ENCODE measurements around the gene SH3D19. TPM values are rescaled to one million over a fixed set of nuclear protein-coding genes. Genes with fewer than 3 reads are reported as not detected.
A peak's percentile ranks its signal among the peaks of the same experiment; 100 is the strongest.

SH3D19 gene
- total RNA-seq, 1 experiment from 2014 or later = 19.3 TPM

DNA sequence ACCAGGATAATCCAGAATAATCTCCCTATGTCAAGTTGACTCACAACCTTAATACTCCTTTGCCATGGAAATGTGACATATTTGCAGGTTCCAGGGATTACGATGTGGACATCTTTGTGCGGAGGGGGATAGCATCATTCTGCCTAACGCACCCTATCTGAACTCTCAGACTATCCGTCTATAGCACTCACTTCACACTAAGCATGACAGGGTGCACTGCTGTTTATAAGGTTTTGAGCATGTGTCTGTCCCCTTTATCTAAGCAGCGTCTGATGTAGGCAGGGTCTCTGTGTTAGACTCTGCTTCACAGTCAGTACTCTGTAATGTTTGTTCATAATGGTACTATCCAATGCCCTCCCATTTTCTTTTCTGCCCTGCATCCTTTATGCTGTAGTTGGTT, 91.8 kb downstream of the SH3D19 start:
- DNase-seq (ENCODE audit: extremely low read depth, low read depth) = no peak

DNA sequence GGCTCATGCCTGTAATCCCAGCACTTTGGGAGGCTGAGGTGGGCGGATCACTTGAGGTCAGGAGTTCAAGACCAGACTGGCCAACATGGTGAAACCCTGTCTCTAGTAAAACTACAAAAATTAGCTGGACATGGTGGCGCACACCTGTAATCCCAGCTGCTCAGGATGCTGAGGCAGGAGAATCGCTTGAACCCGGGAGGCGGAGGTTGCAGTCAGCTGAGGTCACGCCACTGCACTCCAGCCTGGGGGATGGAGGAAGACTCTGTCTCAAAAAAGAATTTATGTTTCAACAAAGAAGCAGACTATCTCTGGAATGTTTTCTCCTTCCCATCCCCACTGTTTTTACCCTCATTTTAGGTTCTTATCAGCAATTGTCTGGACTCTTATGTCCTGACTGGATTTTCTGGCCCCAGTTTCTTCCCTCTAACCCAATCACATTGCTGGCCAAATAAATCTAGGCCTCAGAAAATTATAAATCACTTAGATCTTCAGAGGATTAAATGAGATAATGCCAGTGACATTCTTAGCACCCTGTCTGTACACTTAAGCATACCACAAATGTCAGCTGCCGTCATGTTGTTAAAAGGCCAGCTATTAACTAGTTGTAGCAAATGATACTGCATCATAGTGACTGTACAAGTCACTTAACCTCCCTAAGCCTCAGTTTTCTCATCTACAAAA, 93.3 kb downstream of the SH3D19 start:
- no peak for DNase-seq (ENCODE audit: extremely low read depth, low read depth)

DNA sequence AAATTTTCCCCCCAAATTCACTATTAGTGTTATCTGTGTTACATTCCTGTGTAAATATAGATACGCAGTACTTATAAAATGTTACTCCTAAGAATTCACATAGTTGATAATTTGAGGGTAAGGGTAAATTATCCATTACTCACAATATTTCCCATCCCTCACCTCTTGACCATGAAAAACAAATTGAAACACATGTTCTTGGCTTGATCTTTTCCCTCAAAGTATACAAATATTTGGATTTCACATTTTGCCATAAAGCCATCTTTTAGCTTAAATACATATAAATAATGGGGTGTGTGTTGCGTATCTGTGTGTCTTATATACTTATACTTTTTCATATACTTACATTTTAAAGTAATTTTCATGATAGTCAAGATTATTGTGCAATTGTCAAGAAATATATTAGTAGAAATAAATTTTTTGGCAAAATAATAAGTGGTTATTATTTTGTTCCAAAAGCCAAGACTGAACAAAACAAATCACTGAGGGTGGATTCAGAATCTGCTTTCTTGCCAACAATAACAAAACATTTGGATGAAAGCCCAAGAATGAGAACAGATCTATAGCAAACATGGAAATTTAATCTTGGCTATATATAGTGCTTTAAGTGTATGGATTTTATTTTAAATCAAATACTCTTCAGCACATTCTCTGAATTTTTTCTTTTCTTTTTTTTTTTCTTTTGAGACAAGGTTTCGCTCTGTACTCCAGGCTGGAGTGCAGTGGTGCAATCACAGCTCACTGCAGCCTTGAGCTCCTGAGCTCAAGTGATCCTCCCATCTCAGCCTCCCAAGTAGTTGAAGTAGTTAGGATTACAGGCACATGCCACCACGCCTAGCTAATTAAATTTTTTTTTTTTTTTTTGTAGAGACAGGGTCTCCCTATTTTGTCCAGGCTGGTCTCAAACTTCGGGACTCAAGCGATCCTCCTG, 97.0 kb downstream of the SH3D19 start:
- DNase-seq (ENCODE audit: extremely low read depth, low read depth) = no peak

DNA sequence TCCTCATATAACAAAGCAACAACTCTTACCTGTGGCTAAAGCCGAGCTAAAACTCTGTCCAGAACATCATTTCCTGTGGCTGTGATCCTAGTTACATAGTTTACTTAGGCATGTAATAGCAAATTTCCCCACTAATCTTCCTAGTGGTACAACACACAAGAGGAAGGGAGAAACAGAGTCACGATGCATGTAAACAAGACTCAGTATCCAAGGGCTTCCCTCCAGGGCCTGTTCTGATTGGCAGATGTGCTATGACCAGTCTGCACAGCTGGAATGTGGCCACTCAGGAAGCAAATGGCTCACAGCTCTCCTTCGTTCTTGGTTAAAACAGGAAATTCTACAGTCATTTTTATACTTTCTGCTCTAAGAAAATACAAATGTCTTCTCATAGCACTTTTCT, 97.7 kb downstream of the SH3D19 start:
- peak; percentile 15 for DNase-seq (ENCODE audit: extremely low read depth, low read depth)

DNA sequence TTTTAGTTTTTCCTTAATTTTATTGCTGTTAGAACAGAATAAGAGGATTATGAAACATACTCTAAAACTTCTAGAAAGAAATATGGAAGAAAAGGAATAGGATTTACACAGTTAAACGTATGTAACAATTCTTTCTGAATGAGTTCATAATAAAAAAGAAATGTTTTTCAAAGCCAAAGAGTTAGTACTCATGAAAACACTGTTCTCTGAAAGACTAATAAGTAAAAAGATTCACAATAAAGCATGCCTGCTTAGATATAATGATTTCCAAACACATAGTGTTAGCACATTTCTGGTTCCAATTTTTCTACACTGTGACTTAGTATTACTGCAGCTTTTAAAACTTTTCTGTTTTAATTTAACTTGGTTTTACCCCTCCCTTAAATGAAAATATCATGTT, 98.2 kb downstream of the SH3D19 start:
- no peak for DNase-seq (ENCODE audit: extremely low read depth, low read depth)

DNA sequence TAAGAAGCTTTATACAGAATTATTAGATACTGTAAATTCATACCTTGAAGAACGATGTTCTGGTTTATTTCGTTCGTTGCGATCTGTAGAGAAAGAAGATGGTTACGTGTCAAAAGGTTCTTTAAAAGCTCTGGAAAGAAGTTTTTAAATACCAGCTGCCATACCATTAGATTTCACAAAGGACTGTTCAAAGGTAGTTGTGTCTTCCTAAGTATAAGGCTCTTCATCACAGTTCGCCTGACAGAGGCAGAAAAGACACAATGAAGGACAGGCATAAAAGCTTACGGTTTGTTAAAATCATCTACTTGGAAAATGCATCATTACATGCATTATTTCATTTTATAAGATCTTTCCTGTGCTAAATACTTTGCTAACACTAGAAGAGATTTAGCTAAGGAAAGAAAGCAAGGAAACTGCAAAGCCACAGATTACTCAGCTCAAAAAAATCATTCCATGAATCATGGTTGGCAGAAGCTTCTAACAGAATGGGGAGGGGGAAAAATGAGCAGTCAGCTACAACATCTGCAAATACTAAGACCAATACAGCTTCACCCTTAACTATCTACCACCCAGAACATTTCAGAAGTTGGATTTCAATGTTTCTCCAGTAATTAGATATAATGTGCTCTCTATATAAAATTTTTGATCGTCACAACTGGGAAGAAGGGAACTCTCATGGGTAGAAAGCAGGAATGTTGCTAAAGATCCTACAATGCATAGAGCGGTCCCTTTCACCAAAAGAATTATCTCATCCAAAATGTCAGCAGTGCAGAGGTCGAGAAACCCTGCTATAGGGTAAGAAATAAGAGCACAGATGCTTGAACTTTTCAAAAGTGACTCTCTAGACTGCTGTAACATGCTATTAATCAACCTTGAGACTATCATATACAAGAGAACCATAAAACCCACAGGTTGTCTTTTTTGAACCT, 99.1 kb downstream of the SH3D19 start:
- DNase-seq (ENCODE audit: extremely low read depth, low read depth) = no peak

DNA sequence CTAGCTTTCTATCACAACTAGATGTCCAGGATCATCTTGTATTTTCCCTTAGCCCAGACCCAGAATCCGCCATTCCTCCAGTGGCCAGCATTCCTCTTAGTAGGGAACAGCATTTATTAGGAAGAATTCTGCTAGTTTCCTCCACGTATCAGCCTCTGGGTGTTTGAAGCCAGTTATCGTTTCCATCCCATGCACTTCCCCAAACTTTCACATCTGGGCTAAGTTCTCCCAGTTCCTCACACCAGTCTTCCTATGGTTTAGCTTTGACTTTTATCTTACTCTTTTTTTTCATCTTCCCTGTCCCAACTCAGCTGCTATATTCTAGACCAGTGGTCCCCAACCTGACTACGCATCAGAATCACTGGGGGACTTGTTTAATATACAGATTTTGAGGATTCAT, 101.9 kb downstream of the SH3D19 start:
- no peak for DNase-seq (ENCODE audit: extremely low read depth, low read depth)

DNA sequence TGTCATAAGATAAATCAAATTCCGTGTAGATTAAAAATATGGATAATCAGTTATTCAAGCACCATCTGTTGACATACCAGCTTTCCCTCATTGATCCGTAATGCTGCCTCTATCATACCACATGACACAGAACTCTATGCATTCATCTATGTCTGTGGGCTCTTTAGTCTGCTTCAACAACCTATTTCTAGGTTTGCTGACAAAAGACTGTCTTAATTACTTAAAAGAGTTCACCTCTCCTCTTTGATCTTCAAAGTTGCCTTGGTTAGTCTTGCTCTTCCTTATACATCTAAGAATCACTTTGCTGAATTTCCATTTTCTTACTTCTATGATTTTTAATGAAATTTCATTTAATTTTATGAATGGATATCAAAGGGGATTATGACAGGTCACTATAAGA, 105.5 kb downstream of the SH3D19 start:
- no peak for DNase-seq (ENCODE audit: extremely low read depth, low read depth)

DNA sequence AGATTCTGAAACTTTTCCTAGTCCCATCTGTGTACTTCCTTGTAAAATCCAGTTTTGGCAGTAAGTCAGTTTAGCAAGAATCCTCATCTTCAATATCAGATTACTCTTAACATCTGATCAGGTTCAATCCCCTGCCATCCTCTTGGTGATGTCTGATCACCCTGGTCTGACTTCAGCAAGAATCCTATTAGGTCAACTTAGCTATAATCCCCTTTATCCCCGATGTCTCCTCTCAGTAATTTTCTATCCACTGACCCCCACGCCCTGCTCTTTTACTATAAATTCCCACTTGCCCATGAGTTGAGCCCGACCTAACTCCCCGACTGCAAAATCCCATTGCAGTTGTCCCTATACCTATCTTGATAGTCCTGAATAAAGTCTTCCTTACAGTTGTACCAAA, 106.3 kb downstream of the SH3D19 start:
- DNase-seq (ENCODE audit: extremely low read depth, low read depth) = no peak

DNA sequence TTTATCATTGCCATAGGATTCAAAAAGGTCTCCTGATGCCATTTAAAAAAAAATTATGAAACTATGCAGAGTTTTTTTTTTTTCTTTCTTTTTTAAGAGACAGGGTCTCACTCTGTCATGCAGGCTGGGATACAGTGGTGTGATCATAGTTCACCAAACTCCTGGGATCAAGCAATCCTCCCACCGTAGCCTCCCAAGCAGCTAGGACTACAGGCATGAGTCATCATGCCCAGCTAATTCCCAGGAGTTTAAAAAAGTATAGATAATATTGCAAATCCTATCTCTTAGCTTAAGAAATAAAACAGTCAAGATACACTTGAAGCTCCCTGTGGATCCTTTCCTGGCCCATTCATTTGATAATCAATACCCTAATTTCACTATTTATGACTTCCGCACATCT, 107.1 kb downstream of the SH3D19 start:
- no peak for DNase-seq (ENCODE audit: extremely low read depth, low read depth)

DNA sequence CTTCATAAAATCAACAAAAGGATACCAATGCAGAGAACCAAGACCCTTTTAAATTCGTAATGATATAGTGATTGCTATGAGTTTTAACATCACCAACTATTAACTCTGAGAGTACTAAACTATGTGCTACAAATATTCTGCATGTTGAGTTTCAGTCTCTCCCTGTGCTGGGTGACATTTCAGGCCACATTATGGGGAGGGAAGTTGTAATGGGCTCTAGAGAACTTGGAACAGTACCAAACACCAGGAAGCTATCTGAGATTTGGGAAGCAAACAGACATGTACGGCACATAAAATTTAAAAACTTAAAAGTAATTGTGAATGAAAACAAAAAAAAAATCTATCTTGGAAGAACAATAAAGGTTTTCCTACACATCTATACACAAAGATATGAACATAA, 108.1 kb downstream of the SH3D19 start:
- no peak for DNase-seq (ENCODE audit: extremely low read depth, low read depth)

DNA sequence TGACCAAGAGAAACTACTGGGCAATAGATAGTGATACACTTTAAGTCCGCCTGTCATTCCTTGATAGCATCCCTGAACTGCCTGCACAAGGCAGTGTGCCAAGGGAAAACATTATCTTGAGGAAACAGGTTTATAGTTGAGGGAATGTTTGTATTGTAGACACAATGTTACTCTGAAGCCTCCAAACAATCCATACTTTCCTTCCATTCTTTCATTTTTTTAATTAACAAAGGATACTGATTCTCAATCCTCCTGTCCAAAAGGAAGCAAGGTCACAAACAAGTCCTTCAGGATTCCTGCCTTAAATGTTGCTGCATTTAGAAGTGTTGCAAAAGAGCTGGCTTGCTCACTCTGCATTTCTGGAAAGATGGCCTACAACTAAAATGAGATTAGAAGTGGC, 110.1 kb downstream of the SH3D19 start:
- no peak for DNase-seq (ENCODE audit: extremely low read depth, low read depth)

DNA sequence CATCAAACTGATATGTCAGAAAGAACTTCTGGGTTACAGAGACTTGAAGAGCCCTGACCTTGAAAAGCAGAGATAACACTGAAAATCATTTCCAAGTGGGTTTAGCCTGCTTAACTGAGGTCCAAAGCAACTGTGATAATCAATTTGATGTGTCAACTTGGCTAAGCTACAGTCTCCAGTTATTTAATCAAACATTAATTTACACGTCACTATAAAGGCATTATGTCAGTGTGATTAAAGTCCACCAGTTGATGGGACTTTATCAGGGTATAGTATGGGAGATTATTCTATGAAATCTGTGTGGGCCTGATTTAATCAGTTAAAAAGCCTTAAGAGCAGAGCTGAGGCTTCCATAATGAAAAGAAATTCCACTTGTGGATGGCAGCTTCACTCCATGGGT, 117.5 kb downstream of the SH3D19 start:
- no peak for DNase-seq (ENCODE audit: extremely low read depth, low read depth)

DNA sequence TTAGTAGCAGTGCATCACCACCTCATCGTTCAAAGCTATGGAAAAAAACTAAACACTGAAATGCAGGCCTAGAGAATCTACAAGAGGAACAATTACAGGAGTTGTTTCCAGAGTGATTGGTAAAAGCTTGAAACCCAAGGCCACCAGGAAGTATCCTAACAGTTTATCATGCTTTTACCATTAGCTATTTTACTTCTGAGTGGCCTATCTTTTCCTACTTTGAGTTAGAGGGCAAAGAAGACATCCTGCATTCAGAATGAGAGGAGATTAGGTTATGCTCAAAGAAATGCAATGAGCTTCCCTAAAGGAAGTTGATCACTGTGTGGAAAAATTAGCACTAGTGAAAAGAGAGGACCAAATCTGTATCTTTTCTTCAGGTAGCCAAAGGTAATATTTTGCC, 118.2 kb downstream of the SH3D19 start:
- DNase-seq (ENCODE audit: extremely low read depth, low read depth) = no peak

DNA sequence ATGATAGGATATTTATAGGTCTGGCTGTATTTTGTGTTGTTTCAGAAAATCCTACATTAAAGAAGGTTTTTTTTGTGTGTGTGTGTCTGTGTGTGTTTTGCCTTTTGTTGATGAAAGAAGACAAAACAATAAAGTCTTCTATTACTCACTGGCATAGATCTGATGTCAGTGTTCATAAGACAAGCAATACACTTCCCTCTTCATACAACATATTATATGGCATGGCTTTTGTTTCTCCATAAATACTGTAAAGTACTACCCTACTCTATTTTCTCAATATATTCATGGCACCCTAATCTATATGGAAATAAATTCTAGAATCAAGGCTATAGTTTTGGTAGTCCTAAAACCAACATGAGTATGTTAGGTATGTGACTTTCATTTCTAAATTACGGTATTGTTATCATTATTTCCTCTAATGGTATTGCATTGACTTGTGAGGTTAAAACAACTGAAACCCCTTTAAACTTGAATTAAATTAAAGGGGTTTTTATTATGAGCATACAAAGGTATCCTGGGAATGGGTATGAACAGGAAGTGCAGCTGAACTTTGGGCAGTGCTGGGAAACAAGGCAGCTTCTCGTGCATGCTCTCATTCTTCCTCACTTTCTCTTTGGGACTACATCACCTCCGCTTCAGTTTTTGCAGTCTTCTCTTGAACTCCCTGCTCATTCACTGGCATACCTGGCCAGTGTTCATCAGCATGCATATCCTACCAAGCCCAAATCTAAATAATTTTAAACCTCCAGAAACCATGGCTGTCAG, 119.0 kb downstream of the SH3D19 start:
- no peak for DNase-seq (ENCODE audit: extremely low read depth, low read depth)

DNA sequence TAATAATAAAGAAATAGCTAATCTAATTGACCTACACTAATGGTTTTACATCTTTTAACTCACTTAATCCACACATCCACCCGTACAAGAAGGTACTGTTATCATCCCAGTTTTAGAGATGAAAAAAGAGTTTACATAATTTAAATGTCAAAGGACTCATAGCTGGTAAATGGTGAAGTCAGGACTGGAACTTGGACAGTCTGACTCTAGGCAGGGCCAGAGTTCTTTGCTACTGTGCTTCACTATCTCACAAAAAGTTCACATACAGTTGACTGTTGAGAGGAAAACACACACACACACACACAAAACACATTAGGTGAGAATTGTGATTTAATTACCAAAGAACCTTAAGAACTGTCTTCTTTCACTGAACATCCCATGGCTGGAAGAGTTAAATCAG, 119.7 kb downstream of the SH3D19 start:
- DNase-seq (ENCODE audit: extremely low read depth, low read depth) = no peak

DNA sequence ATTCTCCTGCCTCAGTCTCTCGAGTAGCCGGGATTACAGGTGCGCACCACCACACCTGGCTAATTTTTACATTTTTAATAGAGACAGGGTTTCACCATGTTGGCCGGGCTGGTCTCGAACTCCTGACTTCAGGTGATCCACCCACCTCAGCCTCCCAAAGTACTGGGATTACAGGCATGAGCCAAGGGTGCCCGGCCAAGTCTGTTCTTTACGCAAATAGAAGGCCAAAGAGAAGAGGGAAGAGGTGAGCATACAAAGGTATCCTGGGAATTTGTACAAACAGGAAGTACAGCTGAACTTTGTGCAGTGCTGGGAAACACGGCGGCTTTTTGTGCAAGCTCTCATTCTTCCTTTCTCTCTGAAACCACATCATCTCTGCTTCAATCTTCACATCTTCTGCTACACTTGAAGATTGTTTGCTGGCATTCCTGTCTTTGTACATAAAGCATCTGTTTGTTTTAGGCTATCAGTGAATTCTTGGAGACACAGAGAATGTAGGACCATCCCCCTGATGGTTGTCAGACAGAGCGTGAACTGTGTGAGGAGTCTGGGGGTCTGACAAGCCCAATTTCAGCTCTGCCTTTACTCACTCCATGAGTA, 120.4 kb downstream of the SH3D19 start:
- DNase-seq (ENCODE audit: extremely low read depth, low read depth) = no peak

DNA sequence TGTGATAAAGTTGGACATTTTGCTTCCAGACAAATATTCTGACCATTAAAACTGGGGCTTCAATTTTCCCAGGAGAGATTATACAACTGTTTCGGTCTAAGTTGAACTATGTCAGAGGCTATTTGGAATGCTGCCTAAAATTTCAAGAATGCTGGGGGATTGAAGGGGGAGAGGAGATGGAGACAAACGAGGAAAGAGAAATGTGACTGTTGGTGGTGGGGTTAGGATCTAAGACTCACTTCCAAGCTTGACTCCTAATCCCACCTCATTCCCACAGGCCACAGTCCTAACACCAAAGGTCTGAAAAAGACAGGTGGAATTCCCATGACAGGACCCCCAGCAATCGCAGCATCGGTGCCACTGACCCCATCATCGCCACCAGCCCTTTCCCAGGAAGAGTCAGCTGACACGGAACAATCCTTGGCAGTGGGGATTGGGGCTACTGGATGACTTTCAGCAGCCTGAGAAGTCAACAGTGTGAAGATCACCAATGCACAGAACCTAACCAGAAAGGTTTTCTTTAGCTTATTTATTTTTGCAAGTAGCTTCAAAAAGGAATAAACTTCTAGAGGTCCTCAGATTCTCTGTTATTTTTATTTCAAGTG, 122.5 kb downstream of the SH3D19 start:
- DNase-seq (ENCODE audit: extremely low read depth, low read depth) = no peak

DNA sequence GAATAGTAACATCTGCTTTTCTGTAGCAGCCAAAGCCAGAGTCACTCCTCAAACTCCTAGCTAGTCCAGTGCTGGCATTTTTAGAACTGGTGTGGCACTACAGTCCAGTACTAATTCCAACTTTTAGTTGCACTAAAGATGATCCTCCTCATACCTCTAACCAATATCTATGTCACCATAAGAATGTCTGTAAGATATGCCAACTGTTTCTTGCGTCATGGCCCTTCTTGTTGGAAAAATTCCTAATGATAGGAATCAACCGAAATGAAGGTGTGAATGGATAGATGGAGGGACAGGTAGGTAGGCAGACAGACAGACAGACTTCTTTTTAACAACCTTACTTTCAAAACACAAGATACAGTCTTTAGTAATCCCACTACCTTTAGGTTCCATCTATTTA, 123.0 kb downstream of the SH3D19 start:
- no peak for DNase-seq (ENCODE audit: extremely low read depth, low read depth)
